K562 (cell line): ENCODE measurements around the gene PDE6G.

ENCODE experiments used
- ARHGAP35 ChIP-seq: fragments of 450-650 bp; IDR thresholded peaks from 2 replicates; pipeline ENCODE4 v1.6.1; 2018; ENCODE audit not compliant: partially characterized antibody
- CBFA2T3 ChIP-seq: fragments of 450-650 bp; IDR thresholded peaks from 2 replicates; pipeline ENCODE4 v1.6.1; 2017
- MAZ ChIP-seq, 2 experiments: fragments of 450-650 bp in 1 of 2; sonication (generic) in 1 of 2; formaldehyde crosslinking; IDR thresholded peaks in 1 of 2; conservative IDR thresholded peaks in 1 of 2; 2 replicates each; pipeline versions ENCODE4 v1.4.0 to v1.5.0; 2020; ENCODE audit warnings: mild to moderate bottlenecking in 1 of 2, missing genetic modification reagents in 1 of 2
- NFIX ChIP-seq: fragments of 250-450 bp; sonication (Bioruptor Pico); IDR thresholded peaks from 2 replicates; pipeline ENCODE4 v1.4.0; 2020; ENCODE audit warnings: low read depth, mild to moderate bottlenecking, moderate library complexity
- POLR2G ChIP-seq: fragments of 200-400 bp; formaldehyde crosslinking; IDR thresholded peaks from 2 replicates; pipeline ENCODE4 v1.6.1; 2017; ENCODE audit warnings: low read depth, mild to moderate bottlenecking, antibody characterized with exemption, low read length, moderate library complexity
- RAD51 ChIP-seq: fragments of 450-650 bp; IDR thresholded peaks from 2 replicates; pipeline ENCODE4 v1.7.1; 2016; ENCODE audit warnings: low read depth, mild to moderate bottlenecking, borderline replicate concordance
- SIN3A ChIP-seq, 2 experiments: fragments of 150-350 bp in 1 of 2; IDR thresholded peaks; 2 replicates each; pipeline ENCODE4 v1.6.1; 2011 to 2016; ENCODE audit warnings: borderline replicate concordance in 2 of 2, low read depth in 2 of 2, low read length in 2 of 2, mild to moderate bottlenecking in 2 of 2, moderate library complexity in 2 of 2; ENCODE audit not compliant: control insufficient read depth in 1 of 2
- TF ChIP-seq, protein P1 (sequence below), 2 experiments: fragments of 250-450 bp in 1 of 2; fragments of 450-650 bp in 1 of 2; sonication (Bioruptor Pico) in 1 of 2; IDR thresholded peaks; 2 replicates each; pipeline versions ENCODE4 v1.6.1 to v1.8.0; 2016 to 2021; ENCODE audit warnings: mild to moderate bottlenecking in 2 of 2, moderate library complexity in 2 of 2, missing compliant biosample characterization in 1 of 2, missing genetic modification characterization in 1 of 2
- TF ChIP-seq, protein P2 (sequence below): fragments of 250-450 bp; sonication (Bioruptor Pico); IDR thresholded peaks from 2 replicates; pipeline ENCODE4 v1.5.0; 2021
- TF ChIP-seq, protein P3 (sequence below): fragments of 450-650 bp; IDR thresholded peaks from 2 replicates; pipeline ENCODE4 v1.6.1; 2014; ENCODE audit warnings: low read depth, mild to moderate bottlenecking, moderate library complexity, borderline replicate concordance

DNA sequence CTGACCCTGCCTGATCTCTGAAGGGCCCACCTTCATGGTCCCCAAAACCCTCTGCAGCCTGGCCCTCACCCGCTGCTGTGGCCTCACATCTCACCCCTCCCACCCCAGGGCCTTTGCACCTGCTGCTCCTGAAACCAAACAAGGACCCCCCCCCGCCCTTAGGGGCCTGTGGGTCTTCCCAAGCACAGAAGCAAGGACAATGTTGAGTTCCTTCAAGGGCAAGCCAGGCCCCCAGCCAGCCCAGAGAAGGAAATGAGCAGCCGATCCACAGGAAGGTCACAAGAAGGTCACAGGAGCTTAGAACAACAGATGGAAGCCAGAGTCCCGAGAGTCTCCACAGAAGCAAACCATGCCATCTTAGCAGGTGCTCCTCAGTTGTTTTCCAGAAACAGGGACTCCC lies 493 bp upstream of the PDE6G start:
- TF ChIP-seq CBFA2T3, result no peak
- no peak for TF ChIP-seq SIN3A (IDR thresholded peaks at IDR 0.05; ENCODE audit: borderline replicate concordance in 2 of 2, control insufficient read depth in 1 of 2, low read depth in 2 of 2, low read length in 2 of 2)
- TF ChIP-seq POLR2G, result no peak
- TF ChIP-seq NFIX (CRISPR knock-in tag), result no peak
- TF ChIP-seq ARHGAP35, result no peak
- no peak for TF ChIP-seq RAD51
- TF ChIP-seq, protein P1, sequence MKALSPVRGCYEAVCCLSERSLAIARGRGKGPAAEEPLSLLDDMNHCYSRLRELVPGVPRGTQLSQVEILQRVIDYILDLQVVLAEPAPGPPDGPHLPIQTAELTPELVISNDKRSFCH (CRISPR knock-in tag; IDR thresholded peaks at IDR 0.05), result no peak
- TF ChIP-seq, protein P1 (tag; IDR thresholded peaks at IDR 0.05), result no peak
- TF ChIP-seq, protein P2, sequence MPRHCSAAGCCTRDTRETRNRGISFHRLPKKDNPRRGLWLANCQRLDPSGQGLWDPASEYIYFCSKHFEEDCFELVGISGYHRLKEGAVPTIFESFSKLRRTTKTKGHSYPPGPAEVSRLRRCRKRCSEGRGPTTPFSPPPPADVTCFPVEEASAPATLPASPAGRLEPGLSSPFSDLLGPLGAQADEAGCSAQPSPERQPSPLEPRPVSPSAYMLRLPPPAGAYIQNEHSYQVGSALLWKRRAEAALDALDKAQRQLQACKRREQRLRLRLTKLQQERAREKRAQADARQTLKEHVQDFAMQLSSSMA, result no peak
- TF ChIP-seq MAZ (CRISPR knock-in tag; conservative IDR thresholded peaks at IDR 0.05 in 1 of 2, IDR thresholded peaks at IDR 0.05 in 1 of 2), result no peak
- TF ChIP-seq, protein P3, sequence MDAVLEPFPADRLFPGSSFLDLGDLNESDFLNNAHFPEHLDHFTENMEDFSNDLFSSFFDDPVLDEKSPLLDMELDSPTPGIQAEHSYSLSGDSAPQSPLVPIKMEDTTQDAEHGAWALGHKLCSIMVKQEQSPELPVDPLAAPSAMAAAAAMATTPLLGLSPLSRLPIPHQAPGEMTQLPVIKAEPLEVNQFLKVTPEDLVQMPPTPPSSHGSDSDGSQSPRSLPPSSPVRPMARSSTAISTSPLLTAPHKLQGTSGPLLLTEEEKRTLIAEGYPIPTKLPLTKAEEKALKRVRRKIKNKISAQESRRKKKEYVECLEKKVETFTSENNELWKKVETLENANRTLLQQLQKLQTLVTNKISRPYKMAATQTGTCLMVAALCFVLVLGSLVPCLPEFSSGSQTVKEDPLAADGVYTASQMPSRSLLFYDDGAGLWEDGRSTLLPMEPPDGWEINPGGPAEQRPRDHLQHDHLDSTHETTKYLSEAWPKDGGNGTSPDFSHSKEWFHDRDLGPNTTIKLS, result no peak
